ENCODE measurements around the gene NDUFS7.

NDUFS7 gene

GRCh38 chr19:1420590-1420989 is 36.9 kb downstream of the NDUFS7 start:
- no peak for DNase-seq

- no peak for DNase-seq
Observed at GRCh38 chr19:1421218-1421957, 37.7 kb downstream of the NDUFS7 start.

- DNase-seq = no peak
Observed at GRCh38 chr19:1421958-1422305, 38.2 kb downstream of the NDUFS7 start.

GRCh38 chr19:1422360-1422759 is 38.7 kb downstream of the NDUFS7 start:
- DNase-seq = no peak

GRCh38 chr19:1422943-1423342 is 39.2 kb downstream of the NDUFS7 start:
- DNase-seq = no peak

GRCh38 chr19:1423436-1424191 is 39.9 kb downstream of the NDUFS7 start:
- no peak for DNase-seq

GRCh38 chr19:1424192-1424955 is 40.7 kb downstream of the NDUFS7 start:
- no peak for DNase-seq

- DNase-seq = no peak
Observed at GRCh38 chr19:1425102-1425837, 41.6 kb downstream of the NDUFS7 start.

GRCh38 chr19:1425902-1426301 is 42.2 kb downstream of the NDUFS7 start:
- no peak for DNase-seq

- DNase-seq = no peak
Observed at GRCh38 chr19:1426736-1427135, 43.0 kb downstream of the NDUFS7 start.

GRCh38 chr19:1427221-1427920 is 43.7 kb downstream of the NDUFS7 start:
- no peak for DNase-seq

GRCh38 chr19:1428738-1429391 is 45.2 kb downstream of the NDUFS7 start:
- DNase-seq = no peak

GRCh38 chr19:1429750-1430149 is 46.0 kb downstream of the NDUFS7 start:
- no peak for DNase-seq

- no peak for DNase-seq
Observed at GRCh38 chr19:1430246-1430645, 46.5 kb downstream of the NDUFS7 start.

- DNase-seq = no peak
Observed at GRCh38 chr19:1431759-1432506, 48.2 kb downstream of the NDUFS7 start.

- no peak for DNase-seq
Observed at GRCh38 chr19:1432507-1432887, 48.8 kb downstream of the NDUFS7 start.

- DNase-seq = no peak
Observed at GRCh38 chr19:1433119-1434039, 49.7 kb downstream of the NDUFS7 start.

GRCh38 chr19:1434040-1434366 is 50.3 kb downstream of the NDUFS7 start:
- no peak for DNase-seq

GRCh38 chr19:1434577-1435060 is 50.9 kb downstream of the NDUFS7 start:
- DNase-seq = no peak

Data from activated effector memory CD4-positive, alpha-beta T cell treated with anti-CD3 and anti-CD28 coated beads, Interleukin-2, amount 50 U/mL, for 16 hours (primary cell).